K562 (cell line): Measurements from ENCODE around the gene HAPLN2. TPM values are rescaled to one million over a fixed set of nuclear protein-coding genes. Genes with fewer than 3 reads are reported as not detected.

Experiments used
- ATAC-seq: fragments of 200-7000 bp; cut with Tn5 transposase; 3 replicates; pipeline ENCODE4 v1.9.1; 2020; ENCODE audit warnings: moderate library complexity
- BruUV-seq: library from RNA; stranded (reverse); fragments of 400-500 nt; replicated peaks from 2 replicates; lab custom pipeline; 2021; lab: Mats Ljungman, UMichigan
- CTCF ChIA-PET: fragments of 300-600 bp; formaldehyde crosslinking; extraction: SDS; loops from one replicate; lab custom pipeline; 2021; ENCODE audit warnings: low intra/inter-chr PET ratio; lab: Yijun Ruan, JAX
- POLR2A ChIA-PET: fragments of 300-600, 350-650 bp; sonication (Branson Sonifier 250); formaldehyde crosslinking; extraction: SDS; loops from one replicate; lab custom pipeline; 2021; ENCODE audit warnings: antibody characterized with exemption, inconsistent platforms; lab: Yijun Ruan, JAX
- DNase-seq, 4 experiments: peaks; one replicate each; pipeline versions ENCODE4 v3.0.0 to v3.0.0-alpha.2; 2011 to 2018; ENCODE audit warnings: low spot score in 3 of 4, mixed read lengths in 3 of 4; ENCODE audit errors: extremely low read depth in 1 of 4
- FAIRE-seq: peaks from 2 replicates; lab custom pipeline; 2011; peaks lifted over from hg19 to GRCh38; lab: Jason Lieb, UNC
- H2AFZ ChIP-seq: 2 replicates; pipeline ENCODE4 v1.6.0; 2011; ENCODE audit warnings: low read depth, low read length, control low read depth, inconsistent platforms
- H3K27ac ChIP-seq: fragments of 200-600 bp; 3 replicates; pipeline ENCODE4 v1.8.0; 2011; ENCODE audit warnings: low read depth, mild to moderate bottlenecking, control low read depth, inconsistent platforms, low read length, moderate library complexity, mixed read lengths; ENCODE audit errors: extremely low read depth
- H3K27me3 ChIP-seq, 2 experiments: fragments of 300-600 bp in 1 of 2; 2 replicates in 1 of 2; 3 replicates in 1 of 2; pipeline versions ENCODE4 v1.6.0 to v1.8.0; 2011; ENCODE audit warnings: inconsistent platforms in 2 of 2, low read length in 2 of 2, mild to moderate bottlenecking in 1 of 2, mixed read lengths in 1 of 2, moderate library complexity in 1 of 2; ENCODE audit not compliant: control insufficient read depth in 2 of 2, insufficient read depth in 2 of 2
- H3K36me3 ChIP-seq: fragments of 300-600 bp; 3 replicates; pipeline ENCODE4 v1.8.0; 2011; ENCODE audit warnings: mild to moderate bottlenecking, low read length, inconsistent platforms; ENCODE audit not compliant: control insufficient read depth, insufficient read depth
- H3K4me1 ChIP-seq, 2 experiments: fragments of 200-600 bp in 1 of 2; replicated peaks in 1 of 2; 2 replicates in 1 of 2; 3 replicates in 1 of 2; pipeline versions ENCODE4 v1.5.1 to v1.8.0; 2011; ENCODE audit warnings: inconsistent platforms in 2 of 2, low read length in 2 of 2, mild to moderate bottlenecking in 1 of 2, mixed read lengths in 1 of 2, moderate library complexity in 1 of 2; ENCODE audit not compliant: control insufficient read depth in 2 of 2, insufficient read depth in 2 of 2
- H3K4me2 ChIP-seq: 2 replicates; pipeline ENCODE4 v1.6.1; 2011; ENCODE audit warnings: low read length, control low read depth, inconsistent platforms, mixed read lengths; ENCODE audit not compliant: insufficient read depth
- H3K4me3 ChIP-seq: fragments of 200-600 bp; sonication (generic), shearing (Covaris generic); 2 replicates; pipeline ENCODE4 v1.5.1; 2016; ENCODE audit warnings: control low read depth, inconsistent platforms
- H3K79me2 ChIP-seq: fragments of 200-600 bp; 3 replicates; pipeline ENCODE4 v1.8.0; 2011; ENCODE audit warnings: low read length, inconsistent platforms; ENCODE audit not compliant: control insufficient read depth, insufficient read depth
- H3K9ac ChIP-seq, 2 experiments: 2 replicates each; pipeline versions ENCODE4 v1.6.0 to v1.6.1; 2011; ENCODE audit warnings: low read depth in 2 of 2, low read length in 2 of 2, control low read depth in 1 of 2, inconsistent platforms in 1 of 2, mild to moderate bottlenecking in 1 of 2, mixed read lengths in 1 of 2; ENCODE audit not compliant: insufficient read depth in 1 of 2
- H3K9me1 ChIP-seq: one replicate; pipeline ENCODE4 v1.6.0; 2011; ENCODE audit warnings: inconsistent platforms, mild to moderate bottlenecking, low read length, moderate library complexity; ENCODE audit not compliant: control insufficient read depth, insufficient read depth
- H3K9me3 ChIP-seq: replicated peaks from 2 replicates; pipeline ENCODE4 v1.5.1; 2011; ENCODE audit warnings: low read depth, low read length, inconsistent platforms; ENCODE audit not compliant: control insufficient read depth, insufficient read depth
- H4K20me1 ChIP-seq: replicated peaks from 2 replicates; pipeline ENCODE4 v1.6.1; 2011; ENCODE audit warnings: low read length, inconsistent platforms, mixed read lengths; ENCODE audit not compliant: control insufficient read depth, insufficient read depth
- DMBX1 ChIP-seq: fragments of 250-450 bp; sonication (Bioruptor Pico); IDR thresholded peaks from 2 replicates; pipeline ENCODE4 v1.8.0; 2022; ENCODE audit warnings: inconsistent platforms, mild to moderate bottlenecking, moderate library complexity, borderline replicate concordance
- DNMT1 ChIP-seq: fragments of 450-650 bp; IDR thresholded peaks from 2 replicates; pipeline ENCODE4 v1.6.1; 2016; ENCODE audit warnings: antibody characterized with exemption, mild to moderate bottlenecking
- EWSR1 ChIP-seq: fragments of 450-650 bp; IDR thresholded peaks from 2 replicates; pipeline ENCODE4 v1.6.1; 2018; ENCODE audit warnings: borderline replicate concordance, mild to moderate bottlenecking, low read depth, moderate library complexity; ENCODE audit not compliant: partially characterized antibody
- HDGF ChIP-seq: fragments of 450-650 bp; IDR thresholded peaks from 2 replicates; pipeline ENCODE4 v1.6.1; 2016
- HIVEP1 ChIP-seq: fragments of 250-450 bp; sonication (Bioruptor Pico); IDR thresholded peaks from 2 replicates; pipeline ENCODE4 v1.4.0; 2020; ENCODE audit warnings: mild to moderate bottlenecking
- KDM1A ChIP-seq, 2 experiments: fragments of 450-650 bp; IDR thresholded peaks; 2 replicates each; pipeline ENCODE4 v1.6.1; 2016; ENCODE audit warnings: mild to moderate bottlenecking in 2 of 2
- MED1 ChIP-seq: sonication (generic); formaldehyde crosslinking; IDR thresholded peaks from 2 replicates; pipeline ENCODE4 v1.8.1; 2023; ENCODE audit warnings: missing genetic modification reagents, borderline replicate concordance
- MYC ChIP-seq, 2 experiments: fragments of 250-450 bp in 1 of 2; sonication (Bioruptor Pico) in 1 of 2; IDR thresholded peaks; 2 replicates each; pipeline versions ENCODE4 v1.5.1 to v1.6.1; 2012 to 2021; ENCODE audit warnings: low read depth in 2 of 2, borderline replicate concordance in 1 of 2, improper control_type of control experiment in 1 of 2, low read length in 1 of 2, mild to moderate bottlenecking in 1 of 2, moderate library complexity in 1 of 2
- MYNN ChIP-seq, 2 experiments: sonication (generic); formaldehyde crosslinking in 1 of 2; IDR thresholded peaks; 2 replicates each; pipeline versions ENCODE4 v1.5.0 to v1.6.1; 2016 to 2020; ENCODE audit warnings: antibody characterized with exemption in 1 of 2, missing genetic modification reagents in 1 of 2
- POLR2A ChIP-seq: fragments of 450-650 bp; conservative IDR thresholded peaks from 2 replicates; pipeline ENCODE4 v1.6.1; 2016
- RB1 ChIP-seq: fragments of 450-650 bp; IDR thresholded peaks from 2 replicates; pipeline ENCODE4 v1.6.1; 2017; ENCODE audit warnings: low read depth, mild to moderate bottlenecking
- RBM17 ChIP-seq: fragments of 200-400 bp; formaldehyde crosslinking; IDR thresholded peaks from 2 replicates; pipeline ENCODE4 v1.6.1; 2017; ENCODE audit warnings: low read depth, mild to moderate bottlenecking, low read length, borderline replicate concordance
- SUPT5H ChIP-seq: fragments of 450-650 bp; IDR thresholded peaks from 2 replicates; pipeline ENCODE4 v1.6.1; 2016
- ZNF263 ChIP-seq: sonication (generic); formaldehyde crosslinking; IDR thresholded peaks from 2 replicates; pipeline ENCODE4 v1.8.0; 2022; ENCODE audit warnings: mild to moderate bottlenecking, missing genetic modification reagents, borderline replicate concordance
- WGBS: fragments of 100-300 bp; shearing (Covaris generic); methylation state at CpG from one replicate; pipeline ENCODE4 v1.1.6; 2016; ENCODE audit warnings: low coverage, mixed read lengths; ENCODE audit not compliant: insufficient coverage; ENCODE audit errors: missing lambda C conversion rate; 5-methylcytosine and 5-hydroxymethylcytosine counted together
- in situ Hi-C: fragments of 300-500 bp; cut with MboI; formaldehyde crosslinking; loops from 4 replicates; pipeline ENCODE4 v1.15.0; 2018; ENCODE audit warnings: inconsistent platforms, mixed read lengths
- intact Hi-C: fragments of 100-400 bp; cut with micrococcal nuclease; formaldehyde crosslinking; loops from 2 replicates; pipeline ENCODE4 v1.14.2; 2022
- polyA plus RNA-seq, 8 experiments: library from polyadenylated mRNA; depleted of rRNA in 4 of 8; stranded (reverse) in 5 of 8; unstranded in 3 of 8; fragments of >200 nt; fragmentation: Nextera tagmentation in 2 of 8; fragmentation: Illumina TruSeq in 1 of 8; extraction: Ambion mirVana in 2 of 8; extraction: Trizol in 1 of 8; gene quantifications; 2 replicates each; pipeline versions ENCODE4 v1.2.1 to v1.2.3, GENCODE V29; 2011 to 2014; ENCODE audit warnings: inconsistent platforms in 1 of 8, missing spikeins in 1 of 8
- total RNA-seq, 7 experiments: library from RNA; depleted of rRNA in 6 of 7; stranded (reverse); fragments of >200 nt in 6 of 7; fragmentation: Illumina TruSeq in 2 of 7; extraction: Trizol in 2 of 7; gene quantifications; 2 replicates each; pipeline versions ENCODE4 v1.2.1 to v1.2.3, GENCODE V29; 2011 to 2021; ENCODE audit warnings: low replicate concordance in 1 of 7
- TF ChIP-seq, protein P1 (sequence below): sonication (generic); formaldehyde crosslinking; IDR thresholded peaks from 2 replicates; pipeline ENCODE4 v1.8.1; 2023; ENCODE audit warnings: mild to moderate bottlenecking, missing genetic modification reagents
- TF ChIP-seq, protein P2 (sequence below): fragments of 450-650 bp; IDR thresholded peaks from 2 replicates; pipeline ENCODE4 v1.6.1; 2016; ENCODE audit warnings: mild to moderate bottlenecking

The HAPLN2 gene
- total and polyA plus RNA-seq, 9 of the 15 experiments (the other 6 are each of a cell fraction or from before 2014, with no cell fraction given): 0.14 to 5.2 (median 3.8) TPM; not detected in 4

DNA sequence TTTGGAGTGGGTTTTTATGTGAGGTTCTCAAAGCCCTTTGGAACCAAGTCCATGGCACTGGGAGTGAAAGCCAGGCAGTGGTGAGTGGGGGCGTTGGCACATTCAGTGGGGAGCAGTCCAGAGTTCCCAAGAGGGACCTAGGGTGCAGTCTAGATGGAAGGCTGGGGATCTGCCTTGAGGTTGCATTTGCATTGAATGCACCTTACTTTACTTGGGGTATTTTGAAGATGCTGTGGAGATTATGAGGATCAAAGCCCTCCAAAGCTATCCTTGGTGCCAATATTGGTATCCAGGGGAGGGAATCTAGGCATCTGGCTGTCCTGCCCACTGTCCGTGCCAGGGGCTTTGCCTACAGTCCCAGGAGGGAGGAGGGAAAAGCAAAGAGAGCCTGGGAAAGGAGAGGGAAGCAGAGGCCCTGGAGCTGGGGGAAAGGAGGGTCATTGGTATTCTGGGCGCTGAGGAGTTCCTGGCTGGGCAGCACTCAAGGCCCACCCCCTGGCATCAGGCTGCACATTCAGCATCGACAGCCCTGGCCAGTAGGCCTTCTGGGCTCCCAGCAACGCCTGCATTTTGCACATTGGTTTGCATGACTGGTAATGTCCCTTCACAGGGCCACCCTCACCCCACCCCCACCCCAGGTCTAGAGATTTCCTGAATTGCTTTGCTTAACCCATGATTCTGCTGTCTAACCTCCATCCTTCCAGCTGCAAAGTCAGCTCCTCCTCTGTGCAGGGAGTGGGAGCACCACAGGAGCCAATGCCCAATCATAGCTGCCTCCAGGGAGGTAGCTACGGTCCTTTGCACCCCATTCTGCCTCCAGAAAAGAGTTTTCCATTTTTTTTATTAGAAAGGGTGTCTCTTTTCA is 21.9 kb downstream of the HAPLN2 start (continued):
- TF ChIP-seq DMBX1 (CRISPR knock-in tag) (no peak), POLR2A (peak; percentile 61), EWSR1 (no peak), KDM1A (IDR thresholded peaks at IDR 0.05) (no peak), DNMT1 (no peak), ZNF263 (peak; percentile 91), RBM17 (no peak)
- TF ChIP-seq, all 486 proteins: peak for 4

DNA sequence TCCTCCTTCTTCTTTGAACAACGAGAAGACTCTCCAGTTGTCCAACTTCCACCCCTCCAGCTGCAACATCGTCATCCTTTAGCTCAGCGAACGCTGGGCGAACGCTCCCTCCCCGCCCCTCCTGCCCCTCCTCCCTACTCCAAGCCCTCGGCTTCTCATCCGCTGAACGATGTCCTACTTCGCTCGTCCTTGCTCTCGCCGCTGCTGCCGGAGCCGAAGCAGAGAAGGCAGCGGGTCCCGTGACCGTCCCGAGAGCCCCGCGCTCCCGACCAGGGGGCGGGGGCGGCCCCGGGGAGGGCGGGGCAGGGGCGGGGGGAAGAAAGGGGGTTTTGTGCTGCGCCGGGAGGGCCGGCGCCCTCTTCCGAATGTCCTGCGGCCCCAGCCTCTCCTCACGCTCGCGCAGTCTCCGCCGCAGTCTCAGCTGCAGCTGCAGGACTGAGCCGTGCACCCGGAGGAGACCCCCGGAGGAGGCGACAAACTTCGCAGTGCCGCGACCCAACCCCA is 22.6 kb downstream of the HAPLN2 start, which contains the start of gene BCAN:
BCAN (plus strand) TSS at position 357 of the 504 bp plus-strand sequence. CDS start 3,938 bp downstream, outside the sequence.
- FAIRE-seq (no peak), ATAC-seq (peak; percentile 45), DNase-seq (peak in 2 of 4 experiments; percentile 55 to 58)
- intact Hi-C loops: no loop called here
- ChIA-PET POLR2A (interaction anchor here (1.0 to 1.3 kb wide), 3 partner anchors 10 to 131 kb away, joined by 3 read pairs; no protein-coding TSS in a partner anchor), CTCF (no interaction called here)
- H4K20me1 ChIP-seq: peaks cover 46% of the 10 kb centered on the region
- in situ Hi-C loops: no loop called here
- H3K9me1 ChIP-seq: no peaks in the 10 kb centered on the region
- peaks cover 0 to 18% of the 10 kb centered on the region in 2 experiments; a peak in 2 of 5 replicates for H3K4me1 ChIP-seq
- H3K4me2 ChIP-seq: no peak within 1 kb of the TSS
- no peak within 1 kb of the TSS for H3K9ac ChIP-seq
- H3K36me3 ChIP-seq: peaks cover 38% of the 10 kb centered on the region
- no peaks in the 10 kb centered on the region for H3K9me3 ChIP-seq
- no peaks in the 10 kb centered on the region for H3K27me3 ChIP-seq
- BruUV-seq: no TSS peak
- 43% methylated on average over 7 of the region's 46 CpGs for WGBS
- H2AFZ ChIP-seq: no peak within 1 kb of the TSS
- H3K79me2 ChIP-seq: no peaks in the 10 kb centered on the region
- H3K4me3 ChIP-seq: no peak within 1 kb of the TSS
- H3K27ac ChIP-seq: no peak within 1 kb of the TSS
- TF ChIP-seq MYC (IDR thresholded peaks at IDR 0.05; ENCODE audit: low read depth, low read length) (no peak), MYC (CRISPR knock-in tag; IDR thresholded peaks at IDR 0.05; ENCODE audit: borderline replicate concordance, low read depth) (no peak), MYNN (IDR thresholded peaks at IDR 0.05) (0 out of 2 replicates have a peak, but pooled peaks have one; percentile 8), MYNN (CRISPR knock-in tag; IDR thresholded peaks at IDR 0.05) (no peak), HIVEP1 (CRISPR knock-in tag) (no peak), HDGF (no peak), MED1 (CRISPR knock-in tag) (no peak), SUPT5H (no peak), RB1 (no peak)
- TF ChIP-seq, protein P1, sequence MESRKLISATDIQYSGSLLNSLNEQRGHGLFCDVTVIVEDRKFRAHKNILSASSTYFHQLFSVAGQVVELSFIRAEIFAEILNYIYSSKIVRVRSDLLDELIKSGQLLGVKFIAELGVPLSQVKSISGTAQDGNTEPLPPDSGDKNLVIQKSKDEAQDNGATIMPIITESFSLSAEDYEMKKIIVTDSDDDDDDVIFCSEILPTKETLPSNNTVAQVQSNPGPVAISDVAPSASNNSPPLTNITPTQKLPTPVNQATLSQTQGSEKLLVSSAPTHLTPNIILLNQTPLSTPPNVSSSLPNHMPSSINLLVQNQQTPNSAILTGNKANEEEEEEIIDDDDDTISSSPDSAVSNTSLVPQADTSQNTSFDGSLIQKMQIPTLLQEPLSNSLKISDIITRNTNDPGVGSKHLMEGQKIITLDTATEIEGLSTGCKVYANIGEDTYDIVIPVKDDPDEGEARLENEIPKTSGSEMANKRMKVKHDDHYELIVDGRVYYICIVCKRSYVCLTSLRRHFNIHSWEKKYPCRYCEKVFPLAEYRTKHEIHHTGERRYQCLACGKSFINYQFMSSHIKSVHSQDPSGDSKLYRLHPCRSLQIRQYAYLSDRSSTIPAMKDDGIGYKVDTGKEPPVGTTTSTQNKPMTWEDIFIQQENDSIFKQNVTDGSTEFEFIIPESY (CRISPR knock-in tag): peak; percentile 93; the same call in 1 of the 2 replicates
- TF ChIP-seq, protein P2, sequence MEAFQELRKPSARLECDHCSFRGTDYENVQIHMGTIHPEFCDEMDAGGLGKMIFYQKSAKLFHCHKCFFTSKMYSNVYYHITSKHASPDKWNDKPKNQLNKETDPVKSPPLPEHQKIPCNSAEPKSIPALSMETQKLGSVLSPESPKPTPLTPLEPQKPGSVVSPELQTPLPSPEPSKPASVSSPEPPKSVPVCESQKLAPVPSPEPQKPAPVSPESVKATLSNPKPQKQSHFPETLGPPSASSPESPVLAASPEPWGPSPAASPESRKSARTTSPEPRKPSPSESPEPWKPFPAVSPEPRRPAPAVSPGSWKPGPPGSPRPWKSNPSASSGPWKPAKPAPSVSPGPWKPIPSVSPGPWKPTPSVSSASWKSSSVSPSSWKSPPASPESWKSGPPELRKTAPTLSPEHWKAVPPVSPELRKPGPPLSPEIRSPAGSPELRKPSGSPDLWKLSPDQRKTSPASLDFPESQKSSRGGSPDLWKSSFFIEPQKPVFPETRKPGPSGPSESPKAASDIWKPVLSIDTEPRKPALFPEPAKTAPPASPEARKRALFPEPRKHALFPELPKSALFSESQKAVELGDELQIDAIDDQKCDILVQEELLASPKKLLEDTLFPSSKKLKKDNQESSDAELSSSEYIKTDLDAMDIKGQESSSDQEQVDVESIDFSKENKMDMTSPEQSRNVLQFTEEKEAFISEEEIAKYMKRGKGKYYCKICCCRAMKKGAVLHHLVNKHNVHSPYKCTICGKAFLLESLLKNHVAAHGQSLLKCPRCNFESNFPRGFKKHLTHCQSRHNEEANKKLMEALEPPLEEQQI: no peak
